ENCODE data around the gene RAP1GAP. TPM values are rescaled to one million over a fixed set of nuclear protein-coding genes. Genes with fewer than 3 reads are reported as not detected.

RAP1GAP gene
- polyA plus RNA-seq, 1 donor from 2014 or later = 9.8 TPM

GRCh38 chr1:21598904-21599303 is 70.3 kb downstream of the RAP1GAP start:
- Histone ChIP-seq H3K27ac (ENCODE audit: low read length) (no peak overlapping the region), H3K36me3 (ENCODE audit: insufficient read depth, low read length) (no peaks in the 10 kb centered on the region), H3K27me3 (ENCODE audit: insufficient read depth, low read depth, low read length) (no peaks in the 10 kb centered on the region), H3K9ac (ENCODE audit: low read length) (no peak overlapping the region), H4K20me1 (ENCODE audit: insufficient read depth) (no peaks in the 10 kb centered on the region), H3K4me2 (ENCODE audit: low read length) (no peak overlapping the region), H3K9me2 (ENCODE audit: insufficient read depth, low read length) (no peaks in the 10 kb centered on the region), H3K9me3 (ENCODE audit: low read length) (no peaks in the 10 kb centered on the region), H3K4me3 (ENCODE audit: low read length) (no peak overlapping the region), H3F3A (ENCODE audit: insufficient read depth, low read length, poor library complexity, severe bottlenecking) (no peaks in the 10 kb centered on the region), H2AFZ (ENCODE audit: low read depth, low read length) (no peak overlapping the region), H3K79me2 (replicated peaks; ENCODE audit: insufficient read depth, low read length) (no peaks in the 10 kb centered on the region)
- no peak for TF ChIP-seq MXI1 (conservative IDR thresholded peaks at IDR 0.05; ENCODE audit: poor library complexity, severe bottlenecking)
- TF ChIP-seq SMC3 (conservative IDR thresholded peaks at IDR 0.05; ENCODE audit: poor library complexity) = no peak
- TF ChIP-seq TAF1 (IDR thresholded peaks at IDR 0.05; ENCODE audit: low read depth) = no peak
- no peak for TF ChIP-seq RAD21 (conservative IDR thresholded peaks at IDR 0.05)
- no peak for TF ChIP-seq EP300 (conservative IDR thresholded peaks at IDR 0.05; ENCODE audit: poor library complexity, severe bottlenecking)
- no peak for TF ChIP-seq EZH2 (IDR thresholded peaks at IDR 0.05; ENCODE audit: borderline replicate concordance, insufficient read depth, low read length, poor library complexity, severe bottlenecking)
- TF ChIP-seq REST (IDR thresholded peaks at IDR 0.05; ENCODE audit: borderline replicate concordance) = no peak
- TF ChIP-seq CTCF (IDR thresholded peaks at IDR 0.05; ENCODE audit: poor library complexity, severe bottlenecking) = no peak
- TF ChIP-seq POLR2AphosphoS5 (IDR thresholded peaks at IDR 0.05) = no peak

- Histone ChIP-seq H2AFZ (ENCODE audit: low read depth, low read length) (no peak overlapping the region), H3F3A (ENCODE audit: insufficient read depth, low read length, poor library complexity, severe bottlenecking) (no peaks in the 10 kb centered on the region), H3K27me3 (ENCODE audit: insufficient read depth, low read depth, low read length) (no peaks in the 10 kb centered on the region), H3K4me3 (ENCODE audit: low read length) (no peak overlapping the region), H3K9me2 (ENCODE audit: insufficient read depth, low read length) (no peaks in the 10 kb centered on the region), H3K27ac (ENCODE audit: low read length) (no peak overlapping the region), H3K9me3 (ENCODE audit: low read length) (no peaks in the 10 kb centered on the region), H4K20me1 (ENCODE audit: insufficient read depth) (no peaks in the 10 kb centered on the region), H3K4me2 (ENCODE audit: low read length) (no peak overlapping the region), H3K36me3 (ENCODE audit: insufficient read depth, low read length) (no peaks in the 10 kb centered on the region), H3K79me2 (replicated peaks; ENCODE audit: insufficient read depth, low read length) (no peaks in the 10 kb centered on the region), H3K9ac (ENCODE audit: low read length) (no peak overlapping the region)
- TF ChIP-seq REST (IDR thresholded peaks at IDR 0.05; ENCODE audit: borderline replicate concordance) (no peak), RAD21 (conservative IDR thresholded peaks at IDR 0.05) (no peak), CTCF (IDR thresholded peaks at IDR 0.05; ENCODE audit: poor library complexity, severe bottlenecking) (no peak), SMC3 (conservative IDR thresholded peaks at IDR 0.05; ENCODE audit: poor library complexity) (no peak), POLR2AphosphoS5 (IDR thresholded peaks at IDR 0.05) (no peak), MXI1 (conservative IDR thresholded peaks at IDR 0.05; ENCODE audit: poor library complexity, severe bottlenecking) (no peak), EZH2 (IDR thresholded peaks at IDR 0.05; ENCODE audit: borderline replicate concordance, insufficient read depth, low read length, poor library complexity, severe bottlenecking) (no peak), TAF1 (IDR thresholded peaks at IDR 0.05; ENCODE audit: low read depth) (no peak), EP300 (conservative IDR thresholded peaks at IDR 0.05; ENCODE audit: poor library complexity, severe bottlenecking) (no peak)
These were observed 70.7 kb downstream of the RAP1GAP start for GRCh38 chr1:21598417-21598816.

Measured in neural cell (in vitro differentiated cells).